HK-2 (cell line): ENCODE results near the gene CADPS2.

Experiments
- DNase-seq: peaks from one replicate; pipeline ENCODE4 v3.0.0-alpha.2; 2018; ENCODE audit not compliant: unreplicated experiment

Gene CADPS2

DNA sequence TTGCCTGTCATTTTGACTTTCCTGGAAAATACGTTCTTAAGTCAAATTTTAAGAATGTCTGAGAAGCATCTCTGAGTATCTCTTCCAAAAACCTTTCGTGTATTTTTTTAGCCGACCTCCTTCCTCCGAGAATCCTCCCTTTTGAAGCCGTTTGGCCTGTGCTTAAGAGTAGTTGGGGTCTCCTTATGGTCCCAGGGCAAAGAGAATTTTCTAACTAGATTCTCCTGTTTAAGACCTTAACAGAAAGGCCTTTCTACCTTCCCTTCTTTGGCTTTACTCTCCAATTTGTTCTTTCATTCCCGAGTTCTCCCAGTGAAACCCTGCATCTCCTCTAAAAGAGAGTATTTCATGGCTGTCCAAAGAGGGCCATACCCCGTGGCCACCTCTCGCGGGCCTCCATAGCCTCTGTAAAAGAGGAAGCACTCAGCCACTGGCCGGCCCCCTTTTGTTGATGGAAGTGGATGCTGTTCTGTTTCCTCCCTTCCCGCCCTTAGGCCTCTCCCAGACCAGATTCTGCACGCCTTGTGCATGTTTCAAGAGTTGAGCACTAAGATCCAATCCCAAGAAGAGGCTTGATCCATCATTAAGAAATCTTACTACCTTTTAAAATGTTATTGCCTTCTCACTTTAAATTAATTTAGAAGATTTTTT lies 575.1 kb downstream of the CADPS2 start:
- DNase-seq, result no peak

DNA sequence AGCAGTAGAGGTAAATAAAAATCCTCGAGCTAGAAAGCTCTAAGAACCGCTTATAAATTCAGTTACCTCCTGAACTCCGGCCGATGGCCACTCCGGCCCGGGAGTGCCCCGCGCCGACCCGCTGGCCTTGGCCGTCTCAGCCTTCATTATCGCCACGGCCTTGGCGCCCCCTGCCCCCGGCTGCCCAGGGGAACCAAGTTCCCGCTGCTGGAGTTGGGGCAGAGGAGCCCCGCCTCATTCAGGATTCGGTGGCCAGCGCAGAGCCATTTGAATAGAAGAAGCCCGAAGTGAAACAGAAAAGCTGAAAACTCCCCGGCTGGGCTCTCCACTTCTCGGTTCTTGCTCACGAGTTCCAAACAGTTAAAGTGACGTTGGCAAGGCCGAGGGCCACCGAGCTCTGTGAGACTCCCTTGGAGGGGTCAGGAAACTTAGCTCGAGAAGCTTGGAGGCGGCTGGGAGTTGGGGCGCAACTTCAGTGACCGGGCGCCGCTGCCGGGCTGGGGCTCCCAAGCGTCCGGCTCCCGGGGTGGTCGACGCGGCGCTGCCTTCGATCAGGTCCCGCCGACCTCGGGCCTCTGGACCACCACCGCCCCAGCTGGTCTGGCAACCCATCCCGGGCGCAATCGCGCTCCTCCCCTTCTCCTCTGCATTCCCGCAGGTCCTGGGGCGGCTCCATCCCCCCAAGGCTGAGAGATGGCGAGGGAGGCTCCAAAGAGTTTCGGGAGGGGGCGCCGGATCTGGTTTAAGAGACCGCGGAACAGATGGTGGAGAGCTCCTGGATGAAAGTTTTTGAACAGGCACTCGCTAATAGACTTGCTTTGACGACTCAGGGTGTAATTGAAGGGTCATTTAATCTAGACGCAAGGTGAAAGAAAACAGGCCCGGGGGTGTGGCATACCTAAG lies 575.9 kb downstream of the CADPS2 start:
- DNase-seq, result no peak

DNA sequence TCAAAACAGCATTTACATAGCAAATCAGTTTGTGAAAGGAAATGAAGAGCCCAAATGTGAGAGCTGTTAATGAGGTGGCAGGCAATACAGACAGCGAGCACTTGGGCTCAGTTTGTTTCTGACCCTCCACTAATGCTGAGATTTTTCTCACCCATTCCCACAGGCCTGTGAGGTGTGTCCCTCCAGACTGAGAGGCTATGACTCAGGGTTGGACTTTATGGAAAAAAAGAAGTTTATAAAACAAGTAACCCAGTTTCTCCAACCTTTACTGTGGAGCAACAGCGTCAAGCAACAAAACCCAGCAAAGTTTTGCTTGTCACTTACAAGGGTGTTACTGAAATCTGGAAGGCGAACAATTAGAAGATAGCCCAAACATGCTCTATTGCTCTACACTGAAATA lies 576.8 kb downstream of the CADPS2 start:
- no peak for DNase-seq

DNA sequence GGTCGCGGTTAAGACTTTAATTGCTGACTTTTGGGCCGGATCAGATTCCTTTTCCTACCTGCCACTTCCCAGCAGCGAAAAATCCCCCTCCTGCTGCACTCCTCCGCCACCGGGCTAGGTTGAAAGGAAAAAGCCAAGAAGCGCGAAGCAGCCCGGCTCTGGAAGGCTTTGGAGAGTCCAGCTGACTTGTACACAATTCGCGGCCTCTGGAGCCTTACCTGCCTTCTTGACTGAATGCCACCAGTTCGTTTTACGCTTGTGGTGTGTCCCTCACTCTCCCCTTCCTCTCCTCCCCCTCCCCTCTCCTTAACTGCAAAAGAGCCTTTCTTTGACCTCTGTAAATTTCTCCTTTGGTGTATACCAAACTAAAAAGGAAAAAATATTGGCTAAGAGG lies 579.0 kb downstream of the CADPS2 start:
- DNase-seq, result no peak

GRCh38 chr7:122306320-122307227 lies 579.7 kb downstream of the CADPS2 start:
- no peak for DNase-seq

- DNase-seq, result no peak
These were observed 580.6 kb downstream of the CADPS2 start for GRCh38 chr7:122305475-122306319.

DNA sequence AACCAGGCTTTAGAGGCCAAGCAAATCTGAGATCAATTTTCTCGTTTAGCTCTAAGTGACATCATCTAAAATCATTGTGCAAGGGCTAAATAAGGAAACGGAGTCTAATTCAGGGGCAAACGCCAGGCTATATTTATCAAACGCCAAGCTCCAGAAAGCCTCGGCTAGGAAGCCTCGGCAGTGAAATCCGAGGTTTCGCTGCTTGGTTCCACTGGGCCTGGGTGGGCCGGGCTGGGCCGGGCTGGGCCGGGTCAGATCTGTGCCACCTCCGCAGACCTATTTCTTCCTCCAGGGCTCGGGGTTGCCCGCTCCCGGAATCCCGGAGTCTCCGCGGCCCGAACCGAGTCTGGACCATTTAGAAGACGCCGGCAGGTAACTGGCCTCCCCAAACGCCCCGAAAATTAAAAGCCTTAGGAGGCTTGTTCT lies 581.3 kb downstream of the CADPS2 start:
- DNase-seq, result no peak

DNA sequence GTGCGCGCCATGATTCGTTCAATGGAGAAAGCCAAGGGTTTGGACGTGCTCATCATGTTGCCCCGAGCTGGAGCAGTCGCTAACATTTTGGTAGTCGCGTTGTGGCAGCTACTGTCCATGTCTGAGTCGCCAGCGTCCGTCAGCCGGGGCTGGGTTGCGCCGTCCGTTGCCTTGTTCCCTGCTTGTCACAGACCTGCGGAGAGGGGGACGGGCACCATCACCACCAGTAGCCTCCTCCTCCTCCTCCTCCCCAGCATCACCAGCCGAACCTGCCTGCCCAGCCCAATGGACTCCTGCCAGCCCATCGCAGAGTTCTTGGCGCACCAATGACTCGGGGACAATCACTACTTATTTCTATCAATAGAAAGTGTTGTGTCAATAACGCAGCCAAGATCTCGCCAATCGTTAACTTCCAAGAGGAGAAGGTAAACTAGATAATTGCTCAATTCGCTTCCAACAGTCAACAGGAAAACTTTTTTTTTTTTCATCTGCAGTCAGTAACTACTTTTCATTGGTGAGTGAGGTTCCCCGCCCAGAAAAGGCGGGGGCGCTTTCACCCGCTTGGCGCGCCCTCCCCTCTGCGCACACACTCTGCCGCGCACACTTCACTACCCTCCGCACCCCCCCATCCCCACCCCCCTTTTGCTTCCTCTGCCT lies 581.8 kb downstream of the CADPS2 start, which contains the start of gene FEZF1:
TSS of gene FEZF1 (minus strand) at position 432 of the 657 bp plus-strand sequence. CDS start at position 119, 313 bp downstream.
- no peak for DNase-seq

DNA sequence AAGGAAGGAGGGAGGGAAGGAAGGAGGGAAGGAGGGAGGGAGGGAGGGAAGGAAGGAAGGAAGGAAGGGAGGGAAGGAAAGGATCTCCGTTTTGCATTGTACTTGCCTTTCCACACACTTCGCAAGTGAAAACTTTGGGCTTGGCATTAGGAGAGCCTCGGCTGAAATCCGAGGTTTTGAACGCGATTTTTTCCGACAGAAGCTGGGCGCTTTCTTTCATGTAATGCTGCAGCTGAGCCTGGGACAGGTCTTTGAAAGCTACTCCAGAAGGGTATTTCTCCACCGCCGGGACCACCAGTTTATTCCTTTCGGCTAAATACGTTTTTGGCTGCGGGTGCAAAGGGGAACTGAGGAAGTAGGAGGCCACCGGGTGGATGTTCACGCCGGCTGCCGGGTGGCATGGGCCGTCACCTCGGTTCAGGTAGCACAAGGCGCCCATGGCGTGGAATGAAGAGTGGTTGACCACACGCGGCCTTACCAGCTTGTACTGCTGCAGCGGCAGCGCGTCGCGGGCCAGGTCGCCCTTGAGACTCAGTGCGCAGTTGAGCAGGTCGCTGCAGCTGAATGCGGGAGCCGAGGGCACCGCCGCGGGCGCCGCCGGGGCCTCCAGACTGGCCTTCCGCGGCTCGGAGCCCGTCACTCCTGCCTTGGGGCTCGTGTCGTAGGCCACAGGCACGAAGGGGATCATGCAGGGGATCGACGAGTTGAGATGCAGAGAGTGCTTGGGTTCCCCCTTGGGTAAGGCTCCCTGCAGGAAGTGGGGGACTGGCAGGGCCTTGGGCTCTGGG lies 582.5 kb downstream of the CADPS2 start:
- DNase-seq, result no peak

- DNase-seq, result no peak
These were observed 583.3 kb downstream of the CADPS2 start for GRCh38 chr7:122302761-122303530.

- DNase-seq, result no peak
These were observed 584.2 kb downstream of the CADPS2 start for GRCh38 chr7:122301858-122302760.

DNA sequence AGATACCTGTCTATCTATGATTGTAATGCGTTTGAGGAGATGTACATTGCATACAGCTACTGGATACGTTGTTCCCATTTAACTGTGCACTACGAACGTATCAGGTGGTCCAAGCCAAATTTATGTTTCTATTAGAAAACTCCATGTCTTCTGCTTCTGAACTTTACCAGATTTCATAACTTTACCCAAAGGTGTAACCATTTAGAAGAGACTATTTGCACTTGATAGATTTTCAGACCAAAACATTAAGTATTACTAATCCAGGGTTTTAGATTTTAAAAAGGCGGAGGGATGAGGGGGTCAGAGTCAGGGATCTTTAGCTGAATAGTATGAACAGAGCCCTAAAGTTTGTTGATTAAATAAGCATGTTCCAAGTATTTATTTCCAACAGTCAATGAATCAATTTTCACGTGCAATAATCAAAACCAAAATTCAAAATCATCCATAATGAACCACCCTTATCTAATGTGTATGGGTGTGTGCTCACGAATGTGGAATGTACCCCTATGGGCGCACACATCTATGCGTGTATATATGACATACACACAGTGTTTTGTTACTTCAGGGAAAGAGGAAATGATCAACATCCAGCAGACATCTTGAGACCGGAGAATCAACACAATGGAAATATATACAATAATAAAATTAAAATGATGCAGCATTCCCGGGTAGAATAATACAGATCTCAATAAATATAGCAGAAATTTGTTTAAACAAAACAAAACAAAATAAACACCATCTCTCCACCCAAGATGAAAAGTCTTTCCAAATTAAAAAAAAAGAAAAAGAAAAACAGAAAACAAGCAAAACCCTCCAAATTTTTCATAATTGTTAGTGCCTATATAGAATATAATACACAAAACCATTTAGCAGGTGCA lies 585.1 kb downstream of the CADPS2 start:
- no peak for DNase-seq

DNA sequence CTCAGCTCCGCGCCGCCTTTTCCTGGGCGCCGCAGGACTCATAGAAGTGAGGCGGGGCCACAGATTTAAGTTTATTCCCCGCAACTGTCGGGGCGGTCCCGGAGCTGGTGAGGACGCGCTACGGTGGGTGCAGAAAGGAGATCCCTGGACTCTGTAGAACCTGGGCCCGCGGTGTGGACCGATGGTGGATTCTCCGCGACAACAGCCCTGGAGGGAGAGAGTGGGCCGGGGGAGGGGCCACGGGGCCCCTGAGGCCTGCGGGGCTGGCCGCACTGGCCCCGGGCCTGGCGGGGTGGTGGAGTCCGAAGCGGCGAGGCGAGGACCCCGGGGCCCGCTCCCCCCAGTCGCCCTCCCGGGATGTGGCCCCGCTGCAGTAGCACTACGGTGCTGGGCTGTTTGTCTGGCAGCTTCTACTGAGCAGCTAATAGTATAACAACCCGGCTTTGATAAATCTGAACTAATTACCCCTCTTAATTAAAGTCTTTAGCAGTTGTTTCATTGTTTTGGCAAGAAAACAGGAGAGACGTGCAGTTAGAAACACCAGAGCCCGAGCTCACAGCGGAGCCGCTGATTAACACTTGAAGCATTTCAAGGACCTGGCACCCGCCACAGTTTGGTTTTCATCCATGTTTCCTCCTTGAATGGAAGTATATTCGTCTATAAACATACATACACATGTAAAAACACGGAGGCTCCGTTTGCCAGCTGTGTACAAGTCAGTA lies 585.9 kb downstream of the CADPS2 start:
- DNase-seq, result no peak

- DNase-seq, result no peak
These were observed 586.5 kb downstream of the CADPS2 start for GRCh38 chr7:122299624-122300210.

- DNase-seq, result no peak
These were observed 587.6 kb downstream of the CADPS2 start for GRCh38 chr7:122298618-122299017.

- DNase-seq, result no peak
These were observed 588.1 kb downstream of the CADPS2 start for GRCh38 chr7:122298131-122298530.
